ENCODE measurements around the gene CDNF.

Gene CDNF

GRCh38 chr10:14784459-14785055 is 53.3 kb downstream of the CDNF start:
- no peak for TF ChIP-seq MAX (IDR thresholded peaks at IDR 0.05; ENCODE audit: low read depth, low read length)
- TF ChIP-seq MYC (IDR thresholded peaks at IDR 0.05; ENCODE audit: low read depth, low read length): no peak
- TF ChIP-seq CTCF (IDR thresholded peaks at IDR 0.05; ENCODE audit: low read depth, low read length): no peak
- no peak for TF ChIP-seq POLR2A (IDR thresholded peaks at IDR 0.05; ENCODE audit: extremely low read depth, insufficient read length)
- no peak for DNase-seq (ENCODE audit: low read depth)

GRCh38 chr10:14782691-14783363 is 55.0 kb downstream of the CDNF start:
- no peak for TF ChIP-seq MYC (IDR thresholded peaks at IDR 0.05; ENCODE audit: low read depth, low read length)
- TF ChIP-seq MAX (IDR thresholded peaks at IDR 0.05; ENCODE audit: low read depth, low read length): no peak
- no peak for TF ChIP-seq POLR2A (IDR thresholded peaks at IDR 0.05; ENCODE audit: extremely low read depth, insufficient read length)
- no peak for TF ChIP-seq CTCF (IDR thresholded peaks at IDR 0.05; ENCODE audit: low read depth, low read length)
- DNase-seq (ENCODE audit: low read depth): no peak
- H3K4me3 ChIP-seq (ENCODE audit: low read depth, low read length): no peak overlapping the region

More at GRCh38 chr10:14784459-14785055, 53.3 kb downstream of the CDNF start:
- H3K4me3 ChIP-seq (ENCODE audit: low read depth, low read length): no peak overlapping the region

- TF ChIP-seq POLR2A (IDR thresholded peaks at IDR 0.05; ENCODE audit: extremely low read depth, insufficient read length): no peak
- no peak for TF ChIP-seq MAX (IDR thresholded peaks at IDR 0.05; ENCODE audit: low read depth, low read length)
- no peak for TF ChIP-seq MYC (IDR thresholded peaks at IDR 0.05; ENCODE audit: low read depth, low read length)
- no peak for TF ChIP-seq CTCF (IDR thresholded peaks at IDR 0.05; ENCODE audit: low read depth, low read length)
- no peak overlapping the region for H3K4me3 ChIP-seq (ENCODE audit: low read depth, low read length)
- DNase-seq (ENCODE audit: low read depth): no peak
These were observed 56.1 kb downstream of the CDNF start for GRCh38 chr10:14781763-14782162.

- TF ChIP-seq MAX (IDR thresholded peaks at IDR 0.05; ENCODE audit: low read depth, low read length) (no peak), CTCF (IDR thresholded peaks at IDR 0.05; ENCODE audit: low read depth, low read length) (no peak), POLR2A (IDR thresholded peaks at IDR 0.05; ENCODE audit: extremely low read depth, insufficient read length) (no peak), MYC (IDR thresholded peaks at IDR 0.05; ENCODE audit: low read depth, low read length) (no peak)
- DNase-seq (ENCODE audit: low read depth): no peak
These were observed 58.7 kb downstream of the CDNF start for GRCh38 chr10:14779001-14779651.

GRCh38 chr10:14776546-14776945 is 61.3 kb downstream of the CDNF start:
- DNase-seq (ENCODE audit: low read depth): no peak
- TF ChIP-seq CTCF (IDR thresholded peaks at IDR 0.05; ENCODE audit: low read depth, low read length) (no peak), MYC (IDR thresholded peaks at IDR 0.05; ENCODE audit: low read depth, low read length) (no peak), MAX (IDR thresholded peaks at IDR 0.05; ENCODE audit: low read depth, low read length) (no peak), POLR2A (IDR thresholded peaks at IDR 0.05; ENCODE audit: extremely low read depth, insufficient read length) (no peak)
- H3K4me3 ChIP-seq (ENCODE audit: low read depth, low read length): no peak overlapping the region

More at GRCh38 chr10:14779001-14779651, 58.7 kb downstream of the CDNF start:
- H3K4me3 ChIP-seq (ENCODE audit: low read depth, low read length): no peak overlapping the region
